ENCODE results near the gene FAM120A.

FAM120A gene

DNA sequence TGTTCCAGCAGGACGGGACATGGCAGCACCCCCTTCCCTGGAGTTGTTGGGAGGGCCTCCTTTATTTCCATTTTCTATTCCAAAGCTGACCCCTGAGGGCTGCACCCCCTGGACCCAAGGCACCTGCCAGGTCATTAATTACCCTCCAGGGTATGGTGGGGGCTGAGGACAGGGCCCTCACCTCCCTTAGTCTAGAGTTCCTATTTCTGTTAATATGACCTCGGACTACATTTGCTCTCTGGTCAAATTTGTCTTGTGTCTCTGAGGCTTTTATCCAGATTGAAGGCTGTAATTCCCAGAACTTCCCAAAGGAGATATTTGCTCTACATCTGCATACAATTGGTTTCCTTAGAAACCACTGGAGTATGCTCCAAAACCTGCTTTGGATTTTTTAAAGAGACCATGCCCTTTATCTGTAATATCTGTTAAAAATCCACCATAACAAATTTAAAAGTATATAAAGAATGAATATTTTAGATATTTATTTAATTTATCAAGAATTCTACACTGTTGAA is 141.7 kb downstream of the FAM120A start:
- TF ChIP-seq, protein P1, sequence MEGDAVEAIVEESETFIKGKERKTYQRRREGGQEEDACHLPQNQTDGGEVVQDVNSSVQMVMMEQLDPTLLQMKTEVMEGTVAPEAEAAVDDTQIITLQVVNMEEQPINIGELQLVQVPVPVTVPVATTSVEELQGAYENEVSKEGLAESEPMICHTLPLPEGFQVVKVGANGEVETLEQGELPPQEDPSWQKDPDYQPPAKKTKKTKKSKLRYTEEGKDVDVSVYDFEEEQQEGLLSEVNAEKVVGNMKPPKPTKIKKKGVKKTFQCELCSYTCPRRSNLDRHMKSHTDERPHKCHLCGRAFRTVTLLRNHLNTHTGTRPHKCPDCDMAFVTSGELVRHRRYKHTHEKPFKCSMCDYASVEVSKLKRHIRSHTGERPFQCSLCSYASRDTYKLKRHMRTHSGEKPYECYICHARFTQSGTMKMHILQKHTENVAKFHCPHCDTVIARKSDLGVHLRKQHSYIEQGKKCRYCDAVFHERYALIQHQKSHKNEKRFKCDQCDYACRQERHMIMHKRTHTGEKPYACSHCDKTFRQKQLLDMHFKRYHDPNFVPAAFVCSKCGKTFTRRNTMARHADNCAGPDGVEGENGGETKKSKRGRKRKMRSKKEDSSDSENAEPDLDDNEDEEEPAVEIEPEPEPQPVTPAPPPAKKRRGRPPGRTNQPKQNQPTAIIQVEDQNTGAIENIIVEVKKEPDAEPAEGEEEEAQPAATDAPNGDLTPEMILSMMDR (IDR thresholded peaks at IDR 0.05) = no peak

DNA sequence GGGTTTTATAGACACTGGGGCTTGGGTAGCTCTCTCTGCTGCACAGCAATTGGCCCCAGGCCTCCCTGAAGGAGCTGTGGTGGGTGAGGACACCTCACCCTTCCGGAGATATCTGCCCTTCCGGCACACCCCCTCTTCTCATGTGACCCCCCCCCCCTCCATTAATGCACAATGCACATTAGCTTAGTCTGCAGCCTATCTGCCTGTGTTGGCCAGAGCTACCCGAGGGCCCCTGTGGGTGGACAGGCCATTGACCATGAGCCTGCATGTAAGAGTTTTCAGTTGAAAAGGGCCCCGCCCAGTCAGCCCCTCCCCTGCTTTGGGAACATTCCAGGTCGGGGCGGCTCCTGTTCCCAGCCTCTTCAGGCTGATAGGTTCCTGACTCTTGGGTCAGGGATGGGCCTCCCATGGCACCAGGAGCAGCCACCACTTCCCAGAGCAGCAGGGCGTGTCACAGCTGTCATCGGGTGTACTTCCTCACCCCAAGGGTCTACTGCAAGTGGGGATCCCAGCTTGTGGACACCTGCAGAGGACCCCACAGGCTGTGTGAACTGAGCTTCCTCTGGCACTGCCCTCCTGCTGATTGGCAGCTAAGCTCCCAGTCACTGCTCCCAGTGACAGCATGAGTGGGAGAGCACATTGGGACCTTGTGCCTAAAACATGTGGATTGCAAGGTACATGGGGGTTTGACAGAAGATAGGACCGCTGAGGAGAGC is 142.7 kb downstream of the FAM120A start:
- TF ChIP-seq, protein P1 (IDR thresholded peaks at IDR 0.05) = no peak

DNA sequence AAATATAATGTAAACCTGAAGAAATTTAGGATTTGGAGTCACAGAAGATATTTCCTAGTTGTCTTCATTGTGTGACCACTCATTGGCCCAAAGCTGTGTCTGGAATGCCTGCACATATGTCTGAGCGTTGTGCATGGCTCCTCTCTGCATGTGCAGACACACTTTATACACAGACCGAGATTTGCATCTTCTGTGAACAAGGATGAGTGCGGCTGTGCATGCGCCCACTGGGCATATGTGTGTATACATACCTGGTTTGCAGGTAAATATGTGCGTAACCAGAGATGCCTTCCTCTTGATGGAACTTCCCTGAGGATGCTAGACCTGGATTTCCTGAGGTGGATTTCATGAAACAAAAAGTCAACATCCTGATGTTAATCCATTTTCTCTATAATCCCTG is 144.0 kb downstream of the FAM120A start:
- TF ChIP-seq, protein P1 (IDR thresholded peaks at IDR 0.05) = no peak

DNA sequence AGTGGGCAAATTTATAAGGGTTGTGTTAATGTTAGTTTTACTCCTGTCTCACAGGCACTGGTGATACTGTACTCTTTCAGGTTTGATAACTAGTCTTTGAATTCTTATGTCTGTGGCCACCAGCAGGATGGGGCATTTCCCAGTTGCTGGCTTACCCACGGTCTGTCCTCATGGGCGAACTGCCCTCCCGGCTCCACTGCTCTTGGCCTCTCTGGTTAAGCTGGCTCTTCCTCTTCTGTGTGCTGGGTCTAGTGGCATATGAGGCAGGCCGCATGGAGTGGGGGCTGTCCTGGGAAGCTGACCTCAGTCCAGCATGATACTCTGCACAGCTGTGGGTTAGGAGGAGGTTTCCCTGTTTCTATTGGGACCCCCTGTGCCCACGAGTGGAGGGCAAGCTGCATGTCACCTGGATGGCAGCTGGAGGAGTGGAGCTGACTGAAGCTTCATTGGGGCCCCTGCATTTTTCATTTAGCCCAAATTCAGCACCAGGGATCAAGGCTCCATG is 144.4 kb downstream of the FAM120A start:
- TF ChIP-seq, protein P1 (IDR thresholded peaks at IDR 0.05) = no peak

DNA sequence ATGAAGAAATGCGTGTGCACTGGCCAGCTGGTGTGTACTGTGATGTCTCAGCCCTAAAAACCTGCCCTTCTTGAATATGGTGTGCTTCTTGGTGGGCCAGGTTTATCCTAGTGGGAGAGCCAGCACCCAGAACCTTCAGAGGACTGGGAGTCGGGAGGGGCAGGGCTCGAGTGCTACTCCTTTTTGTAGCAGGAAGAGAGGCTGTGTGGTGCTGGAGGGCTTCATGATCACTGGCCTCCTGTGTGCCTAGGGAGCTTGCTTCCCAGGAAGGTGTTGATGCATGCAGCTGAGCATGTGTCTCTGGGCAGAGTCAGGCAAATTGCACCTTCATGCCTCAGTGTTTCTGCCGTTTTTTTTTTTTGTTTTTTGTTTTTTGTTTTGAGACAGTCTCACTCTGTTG is 144.9 kb downstream of the FAM120A start:
- TF ChIP-seq, protein P1 (IDR thresholded peaks at IDR 0.05) = no peak

DNA sequence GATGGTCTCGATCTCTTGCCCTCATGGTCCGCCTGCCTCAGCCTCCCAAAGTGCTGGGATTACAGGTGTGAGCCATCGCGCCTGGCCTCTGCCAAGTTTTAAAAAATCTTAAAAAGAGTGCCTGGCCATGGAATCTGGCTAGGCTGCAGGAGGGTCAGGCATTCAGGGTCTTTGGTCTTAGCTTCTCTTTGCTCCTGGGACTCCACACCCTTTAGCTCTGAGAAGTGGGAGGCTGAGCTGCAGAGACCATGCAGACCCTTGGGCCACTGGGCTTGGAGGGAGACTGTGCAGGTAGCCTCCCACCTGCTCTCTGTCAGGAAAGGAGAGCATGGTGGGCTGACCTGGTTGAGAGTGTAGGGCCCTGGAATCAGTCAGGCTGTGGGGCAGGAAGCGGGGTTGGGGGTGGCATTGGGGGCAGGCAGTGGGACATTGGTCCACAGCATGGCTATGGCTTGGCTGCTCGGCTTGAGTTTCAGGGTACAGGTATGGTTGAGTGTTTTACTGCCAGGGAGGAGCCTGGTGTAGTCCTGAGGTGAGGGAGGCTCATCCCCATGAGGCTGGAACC is 145.7 kb downstream of the FAM120A start:
- TF ChIP-seq, protein P1 (IDR thresholded peaks at IDR 0.05) = no peak

DNA sequence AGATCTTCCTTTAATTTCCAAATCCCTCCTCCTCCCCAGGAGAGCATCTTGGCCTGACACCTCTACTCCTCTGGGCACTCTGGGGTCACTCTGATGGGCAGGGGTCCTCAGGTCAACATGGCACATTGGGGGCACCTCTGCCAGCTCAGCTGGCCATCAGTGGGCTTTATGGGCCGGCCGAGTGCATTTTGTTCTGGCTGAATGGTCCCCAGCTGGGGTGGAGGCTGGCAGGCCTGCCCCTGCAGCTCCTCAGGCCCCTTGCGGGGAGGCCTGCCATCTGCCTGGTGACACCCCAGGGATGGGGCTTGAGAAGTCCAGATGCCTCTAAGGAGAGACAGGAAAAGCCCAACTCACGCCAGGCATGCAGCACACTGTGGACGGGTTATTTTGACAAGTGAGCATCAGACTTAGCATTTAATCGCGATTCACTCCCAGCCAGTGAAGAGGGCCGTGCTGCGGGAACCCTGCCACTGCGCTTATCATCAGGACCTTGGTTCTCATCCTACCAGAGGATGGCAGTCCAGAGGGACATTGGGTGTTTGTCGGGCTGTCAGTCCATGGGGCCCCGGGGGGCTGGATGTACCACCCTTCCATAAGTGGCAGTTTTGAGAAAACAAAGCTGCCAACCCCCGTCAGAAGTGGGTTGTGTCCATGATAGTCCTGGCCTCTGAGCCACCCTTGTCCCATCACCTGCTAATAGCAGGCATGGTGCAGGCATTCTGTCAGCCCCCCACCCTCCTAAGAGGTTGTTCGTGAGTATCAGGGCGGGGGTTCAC is 146.6 kb downstream of the FAM120A start:
- TF ChIP-seq, protein P1 (IDR thresholded peaks at IDR 0.05) = no peak
